Activated T-cell treated with anti-CD3 and anti-CD28 coated beads, Interleukin-2, amount 50 U/mL, for 1 hour (primary cell): ENCODE measurements around the gene PCDH9.
"Not testable (repeated sequence)": the region's sequence is repeated elsewhere in the genome, so short reads cannot be mapped to it uniquely, and the experiment has no call there.

Experiments used
- DNase-seq: peaks from one replicate; pipeline ENCODE4 v3.0.0-alpha.2; 2020

PCDH9 gene

GRCh38 chr13:66886264-66886663 lies 343.9 kb downstream of the PCDH9 start:
- DNase-seq, result no peak

- DNase-seq, result not testable (repeated sequence)
Observed at GRCh38 chr13:66881170-66881569, 349.0 kb downstream of the PCDH9 start.

DNA sequence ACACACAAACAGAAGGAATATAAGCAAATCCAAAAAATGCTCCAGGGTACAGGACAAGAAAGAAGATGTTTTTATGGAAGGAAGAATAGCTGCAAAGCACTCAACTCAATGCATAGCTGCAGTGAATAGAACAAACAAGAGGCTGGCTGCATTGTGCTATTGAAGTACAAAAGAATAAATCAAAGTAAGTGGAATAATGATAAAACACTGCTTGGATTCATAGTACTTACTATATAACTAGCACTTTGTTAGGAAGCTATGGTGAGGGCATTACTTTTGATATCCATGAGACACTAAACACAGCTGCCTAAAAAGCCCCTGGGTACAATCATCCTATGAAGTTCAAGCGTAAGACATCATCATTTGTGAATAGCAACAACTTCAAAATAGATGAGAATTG lies 350.1 kb downstream of the PCDH9 start:
- no peak for DNase-seq

DNA sequence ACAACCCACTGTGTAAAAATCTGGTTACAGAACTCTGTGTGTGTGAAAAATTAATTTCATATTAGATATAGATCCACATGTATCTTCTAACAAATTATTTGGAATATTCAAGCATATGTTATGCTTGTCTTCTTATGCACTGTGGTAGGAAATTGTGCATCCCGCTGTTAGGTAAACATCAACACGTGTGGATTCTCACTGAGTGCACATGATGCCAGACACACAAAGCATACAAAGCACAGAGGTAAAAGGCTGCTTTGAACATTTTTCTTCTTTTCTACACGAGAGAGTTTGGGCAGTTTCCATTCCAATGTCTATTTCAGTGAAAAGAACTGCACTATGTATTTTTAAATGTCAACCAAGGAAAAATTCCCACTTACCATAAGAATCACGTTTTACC lies 354.9 kb downstream of the PCDH9 start:
- no peak for DNase-seq

GRCh38 chr13:66864627-66865026 lies 365.5 kb downstream of the PCDH9 start:
- no peak for DNase-seq

GRCh38 chr13:66860878-66861417 lies 369.2 kb downstream of the PCDH9 start:
- DNase-seq, result no peak

DNA sequence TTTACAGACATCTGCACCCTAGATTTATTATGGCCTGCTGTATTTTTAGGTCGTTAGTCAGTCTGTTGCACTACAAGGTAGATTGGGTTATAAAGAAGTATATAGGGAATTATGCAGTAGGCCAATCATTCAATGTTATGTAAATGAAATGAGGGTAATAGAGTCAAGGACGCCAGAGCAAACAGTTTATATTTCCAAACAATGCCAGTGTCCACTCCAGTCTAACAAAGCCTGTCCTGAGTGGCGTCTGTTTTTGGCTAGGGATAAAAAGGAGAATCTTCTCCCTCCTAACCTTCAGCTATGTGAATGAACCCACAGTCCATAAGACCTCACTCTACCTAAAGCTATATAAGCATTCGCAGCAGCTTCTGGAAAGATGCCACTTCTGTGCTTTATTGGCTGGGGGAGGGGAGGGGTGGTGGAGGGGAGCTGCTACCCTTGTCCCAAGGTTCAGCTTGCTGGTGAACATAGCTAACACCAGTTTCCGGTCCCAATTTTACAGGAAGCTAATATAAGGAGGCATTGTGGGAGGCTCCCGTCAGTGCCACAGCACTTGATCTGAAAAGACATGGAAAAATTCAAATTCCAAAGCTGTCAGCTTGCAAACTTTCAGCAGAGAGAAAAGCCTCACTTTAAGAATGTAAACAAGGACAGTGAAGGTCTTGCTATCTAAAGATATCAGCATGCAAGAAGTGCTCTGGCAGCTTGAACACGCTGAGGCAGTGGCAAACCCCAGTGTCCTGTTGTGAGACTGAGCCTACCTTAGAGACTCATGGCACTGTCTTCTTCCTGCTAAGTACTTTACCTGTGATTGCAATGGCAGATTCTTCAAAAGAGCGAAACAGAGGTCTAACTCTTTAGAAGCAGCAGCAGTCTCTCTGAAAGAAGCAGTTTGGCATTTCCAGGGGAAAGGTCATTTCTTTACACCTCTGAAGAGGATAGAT lies 369.9 kb downstream of the PCDH9 start:
- no peak for DNase-seq

GRCh38 chr13:66859078-66859477 lies 371.1 kb downstream of the PCDH9 start:
- DNase-seq, result no peak

DNA sequence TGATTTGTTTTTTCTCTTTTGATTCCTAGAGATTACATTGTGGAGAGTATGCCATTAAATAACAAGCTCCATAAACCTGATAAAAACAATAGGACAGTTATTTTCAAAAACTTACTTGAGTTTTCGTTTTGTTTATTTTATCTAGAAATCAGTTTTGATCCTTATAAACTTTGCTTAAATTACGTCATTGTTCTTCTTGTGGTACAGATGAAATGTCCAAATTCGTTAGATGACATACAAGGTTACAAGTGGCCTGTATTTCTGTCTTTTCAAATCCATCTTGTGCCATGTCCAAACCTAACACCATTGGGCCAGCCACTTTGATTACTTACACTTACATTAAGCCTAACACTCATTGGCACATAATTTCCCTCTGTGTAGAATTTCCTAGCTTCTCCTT lies 372.0 kb downstream of the PCDH9 start:
- DNase-seq, result no peak

- no peak for DNase-seq
Observed at GRCh38 chr13:66855131-66855530, 375.0 kb downstream of the PCDH9 start.

GRCh38 chr13:66853564-66853963 lies 376.6 kb downstream of the PCDH9 start:
- no peak for DNase-seq

DNA sequence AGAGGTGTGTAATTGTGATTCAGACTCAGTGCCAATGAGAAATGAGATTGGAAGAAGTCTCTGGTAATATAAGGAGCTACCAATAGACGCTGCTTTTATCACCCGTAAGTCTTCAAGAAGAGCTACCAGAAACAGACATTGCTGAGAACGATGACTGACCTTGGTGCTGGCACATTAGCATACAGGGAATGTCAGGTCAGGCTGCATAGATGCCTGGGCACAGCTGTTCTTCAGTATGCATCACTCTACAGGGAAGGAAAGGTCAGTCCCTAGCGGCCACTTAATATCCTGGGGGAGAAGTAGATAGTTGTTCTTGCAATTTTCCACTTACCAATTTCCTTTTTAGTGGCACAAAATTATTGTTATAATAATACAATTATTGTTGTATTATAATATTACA lies 380.4 kb downstream of the PCDH9 start:
- no peak for DNase-seq

- DNase-seq, result no peak
Observed at GRCh38 chr13:66847541-66847940, 382.6 kb downstream of the PCDH9 start.

DNA sequence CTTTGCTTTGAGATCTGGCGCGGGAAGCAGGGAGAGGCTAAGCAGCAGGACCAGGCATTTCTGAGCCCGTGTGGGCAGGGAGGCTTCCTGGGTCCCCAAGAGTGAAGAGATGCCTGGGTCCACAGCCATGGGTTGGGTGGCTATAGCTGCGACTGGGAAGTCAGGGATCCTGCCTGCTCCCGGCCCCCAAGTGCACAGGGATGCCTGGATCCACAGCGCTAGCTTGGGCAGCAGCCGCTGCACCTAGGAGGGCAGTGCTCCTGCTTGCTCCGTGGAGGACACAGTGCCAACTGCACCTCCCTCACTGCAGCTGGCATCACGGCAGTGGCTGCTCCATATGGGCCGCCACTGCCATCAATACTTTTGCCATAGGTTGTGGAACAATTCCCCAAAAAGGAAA lies 384.7 kb downstream of the PCDH9 start:
- no peak for DNase-seq

- no peak for DNase-seq
Observed at GRCh38 chr13:66844933-66845332, 385.2 kb downstream of the PCDH9 start.

DNA sequence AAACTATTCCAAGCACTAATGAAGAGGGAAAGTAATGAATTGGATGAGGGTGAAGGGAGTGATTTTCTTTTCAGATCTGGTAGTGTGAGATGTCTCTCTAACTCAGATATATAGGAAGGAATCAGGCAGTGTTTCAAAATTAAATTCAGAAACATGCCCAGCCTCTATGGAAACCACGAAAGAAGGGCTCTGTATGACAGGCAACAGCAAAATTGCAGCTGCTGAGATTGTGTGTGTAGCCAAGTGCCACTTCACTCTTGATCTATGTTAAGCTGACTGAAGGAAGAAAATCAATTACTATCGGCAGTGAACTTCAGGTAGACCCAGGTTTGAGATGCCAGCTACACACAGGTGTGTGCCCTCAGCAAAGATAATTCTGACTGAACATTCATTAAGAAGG lies 387.4 kb downstream of the PCDH9 start:
- DNase-seq, result no peak

GRCh38 chr13:66840621-66841020 lies 389.5 kb downstream of the PCDH9 start:
- no peak for DNase-seq

- DNase-seq, result no peak
Observed at GRCh38 chr13:66837246-66837645, 392.9 kb downstream of the PCDH9 start.

- no peak for DNase-seq
Observed at GRCh38 chr13:66835040-66835628, 395.0 kb downstream of the PCDH9 start.

DNA sequence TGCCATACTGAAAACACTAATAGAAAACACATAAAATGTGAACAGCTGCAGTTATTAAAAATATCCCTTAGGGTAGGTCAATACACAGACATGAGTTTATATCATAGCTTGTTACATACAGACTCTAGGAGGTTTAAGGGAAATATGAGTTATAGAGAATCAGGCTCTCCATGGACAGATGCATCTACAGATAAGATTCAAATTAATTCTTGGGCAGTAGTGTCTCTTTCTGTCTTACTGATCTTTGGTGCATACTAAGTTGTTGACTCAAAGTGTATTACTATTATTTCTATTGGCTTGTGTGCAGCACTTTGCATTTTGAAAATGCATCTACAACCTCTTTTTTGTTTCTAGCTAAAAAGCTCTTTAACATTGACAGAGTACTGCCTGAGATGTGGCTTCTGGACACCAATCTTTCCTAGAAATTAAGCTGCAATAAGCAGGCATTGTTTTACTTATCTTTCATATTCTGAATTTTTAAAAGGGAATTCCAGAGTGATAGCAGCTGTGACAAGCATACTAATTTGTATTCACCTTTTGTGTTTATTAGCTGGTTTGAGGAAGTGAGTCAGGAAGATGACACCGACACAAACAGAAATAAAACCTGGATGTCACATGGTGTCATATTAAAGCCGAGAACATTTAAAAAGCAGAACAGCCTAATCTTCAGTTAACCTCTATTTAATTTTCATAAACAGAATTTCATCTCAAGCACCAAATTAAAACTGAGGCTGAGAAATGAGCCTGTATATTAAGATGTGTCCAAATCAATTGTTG lies 399.0 kb downstream of the PCDH9 start:
- no peak for DNase-seq

- no peak for DNase-seq
Observed at GRCh38 chr13:66829803-66830202, 400.3 kb downstream of the PCDH9 start.

DNA sequence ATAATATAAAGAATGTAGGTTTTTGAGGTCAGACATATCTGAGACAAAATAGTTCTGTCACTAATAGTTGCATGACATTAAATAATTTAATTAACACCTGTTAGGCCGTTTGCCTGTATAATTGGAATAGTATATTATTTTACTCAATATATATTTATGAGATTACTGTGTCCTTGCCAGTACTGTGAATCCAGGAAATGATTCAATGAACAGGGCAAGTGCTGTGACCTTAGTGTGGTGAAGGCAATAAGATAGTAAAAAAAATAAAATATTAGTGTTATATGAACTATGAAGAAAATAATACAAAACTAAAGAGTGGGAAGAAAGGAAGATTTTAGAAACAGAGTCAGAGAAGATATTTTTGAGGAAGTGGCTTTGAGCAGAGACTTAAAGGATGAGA lies 403.7 kb downstream of the PCDH9 start:
- DNase-seq, result no peak

DNA sequence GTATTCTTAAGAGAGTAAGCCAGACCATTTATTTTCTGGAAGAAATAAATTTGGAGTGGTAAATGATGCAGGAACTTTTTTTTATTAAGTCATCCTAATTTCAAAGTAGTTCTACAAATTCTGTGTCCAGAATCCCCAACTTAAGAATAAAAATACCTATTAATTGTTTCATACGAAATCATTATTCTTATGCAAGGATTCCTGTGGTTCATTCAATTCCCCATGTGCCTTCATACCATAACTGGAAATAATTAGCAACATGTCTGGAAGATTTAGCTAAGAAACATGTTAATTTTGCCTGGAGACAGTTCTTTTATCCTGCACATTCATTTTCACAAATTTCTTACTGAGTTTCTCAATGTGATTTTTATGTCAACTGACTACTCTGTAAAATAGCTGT lies 408.6 kb downstream of the PCDH9 start:
- no peak for DNase-seq
